HG03025 (cell line): ENCODE results near the gene KRTDAP.

Source experiments
- ATAC-seq: cut with Tn5 transposase; IDR thresholded peaks from one replicate; pipeline ENCODE4 v1.9.1; 2021; ENCODE audit warnings: mild to moderate bottlenecking, moderate library complexity; ENCODE audit not compliant: unreplicated experiment, low FRiP score

Gene KRTDAP

GRCh38 chr19:35490364-35490763 lies at the start of gene KRTDAP:
Gene KRTDAP, minus strand, starts transcription at chr19:35490464. Its CDS starts 22 bp downstream, at chr19:35490442.
- no peak for ATAC-seq

GRCh38 chr19:35539850-35540249 lies 49.6 kb upstream of the KRTDAP start:
- ATAC-seq = no peak

- ATAC-seq = no peak
These were observed 49.0 kb upstream of the KRTDAP start for GRCh38 chr19:35539314-35539713.

- ATAC-seq = no peak
These were observed 44.7 kb upstream of the KRTDAP start for GRCh38 chr19:35534803-35535480.

GRCh38 chr19:35533822-35534392 lies 43.6 kb upstream of the KRTDAP start:
- no peak for ATAC-seq

- no peak for ATAC-seq
These were observed 43.0 kb upstream of the KRTDAP start, which contains the start of gene GAPDHS for GRCh38 chr19:35533201-35533821. Gene GAPDHS, plus strand, starts transcription at chr19:35533456. Its CDS starts 72 bp downstream, at chr19:35533528.

GRCh38 chr19:35531291-35531690 lies 41.0 kb upstream of the KRTDAP start:
- no peak for ATAC-seq

- no peak for ATAC-seq
These were observed 39.3 kb upstream of the KRTDAP start for GRCh38 chr19:35529241-35530218.

- no peak for ATAC-seq
These were observed 38.2 kb upstream of the KRTDAP start, which contains the start of gene SBSN for GRCh38 chr19:35528218-35529038. Gene SBSN, minus strand, starts transcription at chr19:35528311. Its CDS starts 30 bp downstream, at chr19:35528281.

- ATAC-seq = no peak
These were observed 35.6 kb upstream of the KRTDAP start for GRCh38 chr19:35525873-35526272.

- ATAC-seq = no peak
These were observed 34.0 kb upstream of the KRTDAP start for GRCh38 chr19:35524181-35524837.

GRCh38 chr19:35522745-35523327 lies 32.6 kb upstream of the KRTDAP start:
- no peak for ATAC-seq

GRCh38 chr19:35521124-35521743 lies 31.0 kb upstream of the KRTDAP start:
- ATAC-seq = no peak

GRCh38 chr19:35519291-35519690 lies 29.0 kb upstream of the KRTDAP start:
- ATAC-seq = no peak

GRCh38 chr19:35518313-35518712 lies 28.0 kb upstream of the KRTDAP start:
- no peak for ATAC-seq

- no peak for ATAC-seq
These were observed 27.1 kb upstream of the KRTDAP start for GRCh38 chr19:35517342-35517741.

- ATAC-seq = no peak
These were observed 26.0 kb upstream of the KRTDAP start for GRCh38 chr19:35516310-35516709.

- ATAC-seq = no peak
These were observed 24.1 kb upstream of the KRTDAP start for GRCh38 chr19:35514282-35514809.
